WTC11 (cell line): ENCODE data around the gene IL9.

Source experiments
- FOXP1 ChIP-seq: sonication (generic); formaldehyde crosslinking; IDR thresholded peaks from 2 replicates; pipeline ENCODE4 v1.8.0; 2022; ENCODE audit warnings: missing genetic modification reagents, mild to moderate bottlenecking, moderate library complexity, borderline replicate concordance
- JUN ChIP-seq: sonication (generic); formaldehyde crosslinking; IDR thresholded peaks from 2 replicates; pipeline ENCODE4 v1.8.0; 2023; ENCODE audit warnings: mild to moderate bottlenecking, missing genetic modification reagents
- NR3C1 ChIP-seq: sonication (generic); formaldehyde crosslinking; conservative IDR thresholded peaks from 2 replicates; pipeline ENCODE4 v1.8.1; 2023; ENCODE audit warnings: low read depth, mild to moderate bottlenecking, missing genetic modification reagents
- RELA ChIP-seq: sonication (generic); formaldehyde crosslinking; IDR thresholded peaks from 2 replicates; pipeline ENCODE4 v1.8.1; 2022; ENCODE audit warnings: missing genetic modification reagents, mild to moderate bottlenecking, borderline replicate concordance
- ZNF121 ChIP-seq: sonication (generic); formaldehyde crosslinking; IDR thresholded peaks from 2 replicates; pipeline ENCODE4 v1.8.0; 2023; ENCODE audit warnings: missing genetic modification reagents
- TF ChIP-seq, protein P1 (sequence below): fragments of 200-600 bp; IDR thresholded peaks from 2 replicates; pipeline ENCODE4 v1.8.0; 2022; ENCODE audit warnings: antibody characterized with exemption
- TF ChIP-seq, protein P2 (sequence below): sonication (generic); formaldehyde crosslinking; conservative IDR thresholded peaks from 2 replicates; pipeline ENCODE4 v1.8.1; 2022; ENCODE audit warnings: mild to moderate bottlenecking, missing genetic modification reagents
- TF ChIP-seq, protein P3 (sequence below): sonication (generic); formaldehyde crosslinking; IDR thresholded peaks from 2 replicates; pipeline ENCODE4 v1.8.0; 2022; ENCODE audit warnings: mild to moderate bottlenecking, missing genetic modification reagents
- TF ChIP-seq, protein P4 (sequence below): sonication (generic); formaldehyde crosslinking; IDR thresholded peaks from 2 replicates; pipeline ENCODE4 v1.8.1; 2022; ENCODE audit warnings: low read depth, missing genetic modification reagents, borderline replicate concordance
- TF ChIP-seq, protein P5 (sequence below): sonication (generic); formaldehyde crosslinking; IDR thresholded peaks from 2 replicates; pipeline ENCODE4 v1.8.1; 2022; ENCODE audit warnings: low read depth, mild to moderate bottlenecking, moderate library complexity, missing genetic modification reagents, borderline replicate concordance
- TF ChIP-seq, protein P6 (sequence below): sonication (generic); formaldehyde crosslinking; IDR thresholded peaks from 2 replicates; pipeline ENCODE4 v1.8.0; 2023; ENCODE audit warnings: mild to moderate bottlenecking, missing genetic modification reagents
- TF ChIP-seq, protein P7 (sequence below): sonication (generic); formaldehyde crosslinking; IDR thresholded peaks from 2 replicates; pipeline ENCODE4 v1.8.1; 2023; ENCODE audit warnings: mild to moderate bottlenecking, missing genetic modification reagents, borderline replicate concordance

DNA sequence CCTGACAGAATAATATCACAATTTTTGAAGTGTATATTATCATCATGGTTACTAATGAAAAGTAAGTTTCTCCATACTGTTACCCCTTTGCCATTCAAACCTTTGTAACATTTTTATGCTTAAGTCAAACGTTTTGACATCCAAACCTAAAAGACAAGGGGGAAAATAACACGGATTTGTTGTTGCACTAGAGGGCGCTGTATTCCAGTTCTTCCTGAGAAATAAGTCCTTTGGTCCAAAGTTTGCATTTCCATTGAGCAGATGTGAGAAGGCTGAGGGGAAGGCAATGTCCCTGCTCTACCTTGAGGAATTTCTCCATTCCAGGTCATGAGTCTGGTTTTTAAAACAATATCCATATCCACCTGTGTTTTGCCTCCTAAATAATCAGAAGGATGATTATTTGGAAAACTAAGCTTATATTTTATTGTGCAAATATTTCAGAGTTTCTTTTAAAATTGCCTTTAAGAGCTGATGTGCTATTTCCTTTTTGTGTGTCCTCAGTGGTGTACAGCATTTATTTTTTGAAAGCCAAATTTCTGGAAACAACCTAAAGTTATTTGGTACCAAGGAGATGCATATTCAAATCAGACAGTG, 49.4 kb upstream of the IL9 start:
- TF ChIP-seq, protein P1, sequence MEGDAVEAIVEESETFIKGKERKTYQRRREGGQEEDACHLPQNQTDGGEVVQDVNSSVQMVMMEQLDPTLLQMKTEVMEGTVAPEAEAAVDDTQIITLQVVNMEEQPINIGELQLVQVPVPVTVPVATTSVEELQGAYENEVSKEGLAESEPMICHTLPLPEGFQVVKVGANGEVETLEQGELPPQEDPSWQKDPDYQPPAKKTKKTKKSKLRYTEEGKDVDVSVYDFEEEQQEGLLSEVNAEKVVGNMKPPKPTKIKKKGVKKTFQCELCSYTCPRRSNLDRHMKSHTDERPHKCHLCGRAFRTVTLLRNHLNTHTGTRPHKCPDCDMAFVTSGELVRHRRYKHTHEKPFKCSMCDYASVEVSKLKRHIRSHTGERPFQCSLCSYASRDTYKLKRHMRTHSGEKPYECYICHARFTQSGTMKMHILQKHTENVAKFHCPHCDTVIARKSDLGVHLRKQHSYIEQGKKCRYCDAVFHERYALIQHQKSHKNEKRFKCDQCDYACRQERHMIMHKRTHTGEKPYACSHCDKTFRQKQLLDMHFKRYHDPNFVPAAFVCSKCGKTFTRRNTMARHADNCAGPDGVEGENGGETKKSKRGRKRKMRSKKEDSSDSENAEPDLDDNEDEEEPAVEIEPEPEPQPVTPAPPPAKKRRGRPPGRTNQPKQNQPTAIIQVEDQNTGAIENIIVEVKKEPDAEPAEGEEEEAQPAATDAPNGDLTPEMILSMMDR = peak; percentile 74
- TF ChIP-seq, protein P2, sequence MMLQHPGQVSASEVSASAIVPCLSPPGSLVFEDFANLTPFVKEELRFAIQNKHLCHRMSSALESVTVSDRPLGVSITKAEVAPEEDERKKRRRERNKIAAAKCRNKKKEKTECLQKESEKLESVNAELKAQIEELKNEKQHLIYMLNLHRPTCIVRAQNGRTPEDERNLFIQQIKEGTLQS (CRISPR knock-in tag) = no peak
- TF ChIP-seq, protein P3, sequence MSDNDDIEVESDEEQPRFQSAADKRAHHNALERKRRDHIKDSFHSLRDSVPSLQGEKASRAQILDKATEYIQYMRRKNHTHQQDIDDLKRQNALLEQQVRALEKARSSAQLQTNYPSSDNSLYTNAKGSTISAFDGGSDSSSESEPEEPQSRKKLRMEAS (CRISPR knock-in tag) = no peak
- TF ChIP-seq ZNF121 (CRISPR knock-in tag) (no peak), JUN (CRISPR knock-in tag) (no peak), NR3C1 (no peak), FOXP1 (CRISPR knock-in tag) (no peak), RELA (CRISPR knock-in tag) (no peak)
- TF ChIP-seq, protein P4, sequence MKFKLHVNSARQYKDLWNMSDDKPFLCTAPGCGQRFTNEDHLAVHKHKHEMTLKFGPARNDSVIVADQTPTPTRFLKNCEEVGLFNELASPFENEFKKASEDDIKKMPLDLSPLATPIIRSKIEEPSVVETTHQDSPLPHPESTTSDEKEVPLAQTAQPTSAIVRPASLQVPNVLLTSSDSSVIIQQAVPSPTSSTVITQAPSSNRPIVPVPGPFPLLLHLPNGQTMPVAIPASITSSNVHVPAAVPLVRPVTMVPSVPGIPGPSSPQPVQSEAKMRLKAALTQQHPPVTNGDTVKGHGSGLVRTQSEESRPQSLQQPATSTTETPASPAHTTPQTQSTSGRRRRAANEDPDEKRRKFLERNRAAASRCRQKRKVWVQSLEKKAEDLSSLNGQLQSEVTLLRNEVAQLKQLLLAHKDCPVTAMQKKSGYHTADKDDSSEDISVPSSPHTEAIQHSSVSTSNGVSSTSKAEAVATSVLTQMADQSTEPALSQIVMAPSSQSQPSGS (CRISPR knock-in tag) = no peak
- TF ChIP-seq, protein P5, sequence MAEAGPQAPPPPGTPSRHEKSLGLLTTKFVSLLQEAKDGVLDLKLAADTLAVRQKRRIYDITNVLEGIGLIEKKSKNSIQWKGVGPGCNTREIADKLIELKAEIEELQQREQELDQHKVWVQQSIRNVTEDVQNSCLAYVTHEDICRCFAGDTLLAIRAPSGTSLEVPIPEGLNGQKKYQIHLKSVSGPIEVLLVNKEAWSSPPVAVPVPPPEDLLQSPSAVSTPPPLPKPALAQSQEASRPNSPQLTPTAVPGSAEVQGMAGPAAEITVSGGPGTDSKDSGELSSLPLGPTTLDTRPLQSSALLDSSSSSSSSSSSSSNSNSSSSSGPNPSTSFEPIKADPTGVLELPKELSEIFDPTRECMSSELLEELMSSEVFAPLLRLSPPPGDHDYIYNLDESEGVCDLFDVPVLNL (CRISPR knock-in tag) = no peak
- TF ChIP-seq, protein P6, sequence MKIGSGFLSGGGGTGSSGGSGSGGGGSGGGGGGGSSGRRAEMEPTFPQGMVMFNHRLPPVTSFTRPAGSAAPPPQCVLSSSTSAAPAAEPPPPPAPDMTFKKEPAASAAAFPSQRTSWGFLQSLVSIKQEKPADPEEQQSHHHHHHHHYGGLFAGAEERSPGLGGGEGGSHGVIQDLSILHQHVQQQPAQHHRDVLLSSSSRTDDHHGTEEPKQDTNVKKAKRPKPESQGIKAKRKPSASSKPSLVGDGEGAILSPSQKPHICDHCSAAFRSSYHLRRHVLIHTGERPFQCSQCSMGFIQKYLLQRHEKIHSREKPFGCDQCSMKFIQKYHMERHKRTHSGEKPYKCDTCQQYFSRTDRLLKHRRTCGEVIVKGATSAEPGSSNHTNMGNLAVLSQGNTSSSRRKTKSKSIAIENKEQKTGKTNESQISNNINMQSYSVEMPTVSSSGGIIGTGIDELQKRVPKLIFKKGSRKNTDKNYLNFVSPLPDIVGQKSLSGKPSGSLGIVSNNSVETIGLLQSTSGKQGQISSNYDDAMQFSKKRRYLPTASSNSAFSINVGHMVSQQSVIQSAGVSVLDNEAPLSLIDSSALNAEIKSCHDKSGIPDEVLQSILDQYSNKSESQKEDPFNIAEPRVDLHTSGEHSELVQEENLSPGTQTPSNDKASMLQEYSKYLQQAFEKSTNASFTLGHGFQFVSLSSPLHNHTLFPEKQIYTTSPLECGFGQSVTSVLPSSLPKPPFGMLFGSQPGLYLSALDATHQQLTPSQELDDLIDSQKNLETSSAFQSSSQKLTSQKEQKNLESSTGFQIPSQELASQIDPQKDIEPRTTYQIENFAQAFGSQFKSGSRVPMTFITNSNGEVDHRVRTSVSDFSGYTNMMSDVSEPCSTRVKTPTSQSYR (CRISPR knock-in tag) = no peak
- TF ChIP-seq, protein P7, sequence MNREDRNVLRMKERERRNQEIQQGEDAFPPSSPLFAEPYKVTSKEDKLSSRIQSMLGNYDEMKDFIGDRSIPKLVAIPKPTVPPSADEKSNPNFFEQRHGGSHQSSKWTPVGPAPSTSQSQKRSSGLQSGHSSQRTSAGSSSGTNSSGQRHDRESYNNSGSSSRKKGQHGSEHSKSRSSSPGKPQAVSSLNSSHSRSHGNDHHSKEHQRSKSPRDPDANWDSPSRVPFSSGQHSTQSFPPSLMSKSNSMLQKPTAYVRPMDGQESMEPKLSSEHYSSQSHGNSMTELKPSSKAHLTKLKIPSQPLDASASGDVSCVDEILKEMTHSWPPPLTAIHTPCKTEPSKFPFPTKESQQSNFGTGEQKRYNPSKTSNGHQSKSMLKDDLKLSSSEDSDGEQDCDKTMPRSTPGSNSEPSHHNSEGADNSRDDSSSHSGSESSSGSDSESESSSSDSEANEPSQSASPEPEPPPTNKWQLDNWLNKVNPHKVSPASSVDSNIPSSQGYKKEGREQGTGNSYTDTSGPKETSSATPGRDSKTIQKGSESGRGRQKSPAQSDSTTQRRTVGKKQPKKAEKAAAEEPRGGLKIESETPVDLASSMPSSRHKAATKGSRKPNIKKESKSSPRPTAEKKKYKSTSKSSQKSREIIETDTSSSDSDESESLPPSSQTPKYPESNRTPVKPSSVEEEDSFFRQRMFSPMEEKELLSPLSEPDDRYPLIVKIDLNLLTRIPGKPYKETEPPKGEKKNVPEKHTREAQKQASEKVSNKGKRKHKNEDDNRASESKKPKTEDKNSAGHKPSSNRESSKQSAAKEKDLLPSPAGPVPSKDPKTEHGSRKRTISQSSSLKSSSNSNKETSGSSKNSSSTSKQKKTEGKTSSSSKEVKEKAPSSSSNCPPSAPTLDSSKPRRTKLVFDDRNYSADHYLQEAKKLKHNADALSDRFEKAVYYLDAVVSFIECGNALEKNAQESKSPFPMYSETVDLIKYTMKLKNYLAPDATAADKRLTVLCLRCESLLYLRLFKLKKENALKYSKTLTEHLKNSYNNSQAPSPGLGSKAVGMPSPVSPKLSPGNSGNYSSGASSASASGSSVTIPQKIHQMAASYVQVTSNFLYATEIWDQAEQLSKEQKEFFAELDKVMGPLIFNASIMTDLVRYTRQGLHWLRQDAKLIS (CRISPR knock-in tag) = no peak
